ENCODE data around the gene SLC17A1.

DNA sequence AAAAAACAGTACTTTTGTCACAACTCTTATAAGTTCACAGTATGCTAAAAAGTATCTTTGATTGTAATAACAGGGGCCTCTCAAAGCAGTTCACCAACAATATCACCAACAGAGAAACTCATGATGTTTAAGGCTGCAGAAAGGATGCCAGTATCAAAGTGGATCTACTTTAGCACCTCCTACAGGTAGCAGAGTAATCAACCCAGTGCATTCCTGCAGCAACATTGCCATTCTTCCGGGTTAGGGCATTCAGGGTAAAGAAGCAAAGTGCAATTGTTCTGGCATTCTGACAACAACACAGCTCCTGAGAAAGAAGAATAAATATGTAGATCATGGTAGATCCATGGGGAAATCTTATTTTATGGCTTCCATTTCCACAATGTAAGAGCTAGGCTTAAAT is 84.9 kb downstream of the SLC17A1 start:
- TF ChIP-seq, protein P1, sequence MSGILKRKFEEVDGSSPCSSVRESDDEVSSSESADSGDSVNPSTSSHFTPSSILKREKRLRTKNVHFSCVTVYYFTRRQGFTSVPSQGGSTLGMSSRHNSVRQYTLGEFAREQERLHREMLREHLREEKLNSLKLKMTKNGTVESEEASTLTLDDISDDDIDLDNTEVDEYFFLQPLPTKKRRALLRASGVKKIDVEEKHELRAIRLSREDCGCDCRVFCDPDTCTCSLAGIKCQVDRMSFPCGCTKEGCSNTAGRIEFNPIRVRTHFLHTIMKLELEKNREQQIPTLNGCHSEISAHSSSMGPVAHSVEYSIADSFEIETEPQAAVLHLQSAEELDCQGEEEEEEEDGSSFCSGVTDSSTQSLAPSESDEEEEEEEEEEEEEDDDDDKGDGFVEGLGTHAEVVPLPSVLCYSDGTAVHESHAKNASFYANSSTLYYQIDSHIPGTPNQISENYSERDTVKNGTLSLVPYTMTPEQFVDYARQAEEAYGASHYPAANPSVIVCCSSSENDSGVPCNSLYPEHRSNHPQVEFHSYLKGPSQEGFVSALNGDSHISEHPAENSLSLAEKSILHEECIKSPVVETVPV (CRISPR knock-in tag; IDR thresholded peaks at IDR 0.05): no peak
- TF ChIP-seq, protein P2, sequence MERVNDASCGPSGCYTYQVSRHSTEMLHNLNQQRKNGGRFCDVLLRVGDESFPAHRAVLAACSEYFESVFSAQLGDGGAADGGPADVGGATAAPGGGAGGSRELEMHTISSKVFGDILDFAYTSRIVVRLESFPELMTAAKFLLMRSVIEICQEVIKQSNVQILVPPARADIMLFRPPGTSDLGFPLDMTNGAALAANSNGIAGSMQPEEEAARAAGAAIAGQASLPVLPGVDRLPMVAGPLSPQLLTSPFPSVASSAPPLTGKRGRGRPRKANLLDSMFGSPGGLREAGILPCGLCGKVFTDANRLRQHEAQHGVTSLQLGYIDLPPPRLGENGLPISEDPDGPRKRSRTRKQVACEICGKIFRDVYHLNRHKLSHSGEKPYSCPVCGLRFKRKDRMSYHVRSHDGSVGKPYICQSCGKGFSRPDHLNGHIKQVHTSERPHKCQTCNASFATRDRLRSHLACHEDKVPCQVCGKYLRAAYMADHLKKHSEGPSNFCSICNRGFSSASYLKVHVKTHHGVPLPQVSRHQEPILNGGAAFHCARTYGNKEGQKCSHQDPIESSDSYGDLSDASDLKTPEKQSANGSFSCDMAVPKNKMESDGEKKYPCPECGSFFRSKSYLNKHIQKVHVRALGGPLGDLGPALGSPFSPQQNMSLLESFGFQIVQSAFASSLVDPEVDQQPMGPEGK (CRISPR knock-in tag; IDR thresholded peaks at IDR 0.05; ENCODE audit: borderline replicate concordance): no peak
- TF ChIP-seq RARB (CRISPR knock-in tag; IDR thresholded peaks at IDR 0.05): no peak
- TF ChIP-seq TCF4 (CRISPR knock-in tag; IDR thresholded peaks at IDR 0.05; ENCODE audit: borderline replicate concordance): no peak
- no peak for TF ChIP-seq ISL1 (CRISPR knock-in tag; IDR thresholded peaks at IDR 0.05)
- no peak for TF ChIP-seq ZFP3 (CRISPR knock-in tag; IDR thresholded peaks at IDR 0.05)
- no peak for TF ChIP-seq ZNF70 (CRISPR knock-in tag; IDR thresholded peaks at IDR 0.05)
- no peak for TF ChIP-seq TOX (CRISPR knock-in tag; IDR thresholded peaks at IDR 0.05; ENCODE audit: borderline replicate concordance)
